ENCODE results near the gene TRIM47. TPM values are rescaled to one million over a fixed set of nuclear protein-coding genes. Genes with fewer than 3 reads are reported as not detected.

TRIM47 gene
- total RNA-seq, 4 donors from 2014 or later: 18.5 to 53.8 (median 29.6) TPM

- TF ChIP-seq, protein P1, sequence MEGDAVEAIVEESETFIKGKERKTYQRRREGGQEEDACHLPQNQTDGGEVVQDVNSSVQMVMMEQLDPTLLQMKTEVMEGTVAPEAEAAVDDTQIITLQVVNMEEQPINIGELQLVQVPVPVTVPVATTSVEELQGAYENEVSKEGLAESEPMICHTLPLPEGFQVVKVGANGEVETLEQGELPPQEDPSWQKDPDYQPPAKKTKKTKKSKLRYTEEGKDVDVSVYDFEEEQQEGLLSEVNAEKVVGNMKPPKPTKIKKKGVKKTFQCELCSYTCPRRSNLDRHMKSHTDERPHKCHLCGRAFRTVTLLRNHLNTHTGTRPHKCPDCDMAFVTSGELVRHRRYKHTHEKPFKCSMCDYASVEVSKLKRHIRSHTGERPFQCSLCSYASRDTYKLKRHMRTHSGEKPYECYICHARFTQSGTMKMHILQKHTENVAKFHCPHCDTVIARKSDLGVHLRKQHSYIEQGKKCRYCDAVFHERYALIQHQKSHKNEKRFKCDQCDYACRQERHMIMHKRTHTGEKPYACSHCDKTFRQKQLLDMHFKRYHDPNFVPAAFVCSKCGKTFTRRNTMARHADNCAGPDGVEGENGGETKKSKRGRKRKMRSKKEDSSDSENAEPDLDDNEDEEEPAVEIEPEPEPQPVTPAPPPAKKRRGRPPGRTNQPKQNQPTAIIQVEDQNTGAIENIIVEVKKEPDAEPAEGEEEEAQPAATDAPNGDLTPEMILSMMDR (IDR thresholded peaks at IDR 0.05): no peak
- ATAC-seq (ENCODE audit: low FRiP score) (no peak), DNase-seq (ENCODE audit: low spot score) (no peak)
Measured at GRCh38 chr17:75840799-75841164, 37.6 kb downstream of the TRIM47 start.

GRCh38 chr17:75839942-75840798 lies 38.2 kb downstream of the TRIM47 start:
- no peak for ATAC-seq (ENCODE audit: low FRiP score)
- TF ChIP-seq, protein P1 (IDR thresholded peaks at IDR 0.05): no peak

GRCh38 chr17:75838410-75838809 lies 40.0 kb downstream of the TRIM47 start:
- TF ChIP-seq, protein P1 (IDR thresholded peaks at IDR 0.05): no peak
- DNase-seq (ENCODE audit: low spot score) (no peak), ATAC-seq (ENCODE audit: low FRiP score) (no peak)

More at GRCh38 chr17:75839942-75840798, 38.2 kb downstream of the TRIM47 start:
- DNase-seq (ENCODE audit: low spot score): no peak

GRCh38 chr17:75837899-75838298 lies 40.5 kb downstream of the TRIM47 start:
- ATAC-seq (ENCODE audit: low FRiP score): no peak
- TF ChIP-seq, protein P1 (IDR thresholded peaks at IDR 0.05): no peak
- no peak for DNase-seq (ENCODE audit: low spot score)

- no peak for ATAC-seq (ENCODE audit: low FRiP score)
- TF ChIP-seq, protein P1 (IDR thresholded peaks at IDR 0.05): no peak
- no peak for DNase-seq (ENCODE audit: low spot score)
Measured at GRCh38 chr17:75836605-75837004, 41.8 kb downstream of the TRIM47 start.

GRCh38 chr17:75835654-75835987 lies 42.8 kb downstream of the TRIM47 start:
- no peak for DNase-seq (ENCODE audit: low spot score)
- TF ChIP-seq, protein P1 (IDR thresholded peaks at IDR 0.05): no peak
- ATAC-seq (ENCODE audit: low FRiP score): no peak
